ENCODE results near the gene BTBD17. TPM values are rescaled to one million over a fixed set of nuclear protein-coding genes. Genes with fewer than 3 reads are reported as not detected.

The BTBD17 gene
- total RNA-seq, 1 donor from 2014 or later, result not detected

DNA sequence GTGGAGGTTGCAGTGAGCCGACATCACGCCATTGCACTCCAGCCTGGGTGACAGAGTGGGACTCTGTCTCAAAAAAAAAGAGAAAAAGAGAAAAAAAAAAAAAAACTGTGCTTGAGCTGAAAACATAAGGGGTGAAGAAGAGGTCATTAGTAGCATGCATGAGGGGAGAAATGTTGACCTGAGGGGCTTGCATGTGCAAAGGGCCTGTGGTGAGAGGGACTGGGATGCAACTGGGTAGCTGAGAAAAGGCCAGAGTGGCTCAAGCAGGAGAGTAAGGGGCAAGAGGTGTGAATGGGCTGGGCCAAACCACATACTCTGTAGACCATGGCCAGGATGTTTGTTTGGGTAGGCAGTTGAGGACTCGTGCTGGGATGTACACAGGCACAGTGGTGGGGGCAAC, 32.3 kb downstream of the BTBD17 start:
- no peak for DNase-seq (ENCODE audit: low read depth)
- TF ChIP-seq, protein P1, sequence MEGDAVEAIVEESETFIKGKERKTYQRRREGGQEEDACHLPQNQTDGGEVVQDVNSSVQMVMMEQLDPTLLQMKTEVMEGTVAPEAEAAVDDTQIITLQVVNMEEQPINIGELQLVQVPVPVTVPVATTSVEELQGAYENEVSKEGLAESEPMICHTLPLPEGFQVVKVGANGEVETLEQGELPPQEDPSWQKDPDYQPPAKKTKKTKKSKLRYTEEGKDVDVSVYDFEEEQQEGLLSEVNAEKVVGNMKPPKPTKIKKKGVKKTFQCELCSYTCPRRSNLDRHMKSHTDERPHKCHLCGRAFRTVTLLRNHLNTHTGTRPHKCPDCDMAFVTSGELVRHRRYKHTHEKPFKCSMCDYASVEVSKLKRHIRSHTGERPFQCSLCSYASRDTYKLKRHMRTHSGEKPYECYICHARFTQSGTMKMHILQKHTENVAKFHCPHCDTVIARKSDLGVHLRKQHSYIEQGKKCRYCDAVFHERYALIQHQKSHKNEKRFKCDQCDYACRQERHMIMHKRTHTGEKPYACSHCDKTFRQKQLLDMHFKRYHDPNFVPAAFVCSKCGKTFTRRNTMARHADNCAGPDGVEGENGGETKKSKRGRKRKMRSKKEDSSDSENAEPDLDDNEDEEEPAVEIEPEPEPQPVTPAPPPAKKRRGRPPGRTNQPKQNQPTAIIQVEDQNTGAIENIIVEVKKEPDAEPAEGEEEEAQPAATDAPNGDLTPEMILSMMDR (IDR thresholded peaks at IDR 0.05; ENCODE audit: insufficient read depth, low read length, severe bottlenecking), result no peak
- no peak for FAIRE-seq
- Histone ChIP-seq H3K27me3 (ENCODE audit: control insufficient read depth, insufficient read depth, low read length) (peaks cover 3% of the 10 kb centered on the region), H3K36me3 (ENCODE audit: control insufficient read depth, insufficient read depth, low read length) (no peaks in the 10 kb centered on the region), H3K4me3 (ENCODE audit: low read depth, low read length) (no peak overlapping the region)

GRCh38 chr17:74328487-74328886, 33.2 kb downstream of the BTBD17 start:
- FAIRE-seq, result no peak
- H3K4me3 ChIP-seq (ENCODE audit: low read depth, low read length), result no peak overlapping the region
- H3K27me3 ChIP-seq (ENCODE audit: control insufficient read depth, insufficient read depth, low read length), result peaks cover 3% of the 10 kb centered on the region
- no peaks in the 10 kb centered on the region for H3K36me3 ChIP-seq (ENCODE audit: control insufficient read depth, insufficient read depth, low read length)
- TF ChIP-seq, protein P1 (IDR thresholded peaks at IDR 0.05; ENCODE audit: insufficient read depth, low read length, severe bottlenecking), result no peak
- DNase-seq (ENCODE audit: low read depth), result no peak

DNA sequence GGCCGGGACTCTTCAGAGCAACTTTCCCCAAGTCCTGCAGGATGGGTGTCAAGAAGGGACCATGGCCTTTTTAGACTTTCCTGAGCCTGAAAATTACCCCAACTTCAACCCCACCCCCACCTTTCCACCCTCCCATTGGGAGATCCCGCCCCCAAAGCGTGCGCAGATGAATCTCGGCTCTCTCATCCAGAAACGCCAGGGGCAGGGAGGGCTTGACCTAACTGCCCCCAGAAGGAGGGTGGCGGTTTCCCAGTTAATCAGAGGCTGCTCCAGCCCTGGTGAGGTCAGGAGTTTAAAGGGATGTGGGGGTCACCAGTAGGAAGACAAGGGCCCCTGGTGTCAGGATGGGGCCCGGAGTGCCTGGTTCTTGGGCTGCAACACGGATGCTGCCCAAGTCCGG, 35.2 kb downstream of the BTBD17 start:
- no peaks in the 10 kb centered on the region for H3K36me3 ChIP-seq (ENCODE audit: control insufficient read depth, insufficient read depth, low read length)
- TF ChIP-seq, protein P1 (IDR thresholded peaks at IDR 0.05; ENCODE audit: insufficient read depth, low read length, severe bottlenecking), result no peak
- H3K27me3 ChIP-seq (ENCODE audit: control insufficient read depth, insufficient read depth, low read length), result peaks cover 6% of the 10 kb centered on the region
- DNase-seq (ENCODE audit: low read depth) (no peak), FAIRE-seq (no peak)
- no peak overlapping the region for H3K4me3 ChIP-seq (ENCODE audit: low read depth, low read length)

- no peaks in the 10 kb centered on the region for H3K36me3 ChIP-seq (ENCODE audit: control insufficient read depth, insufficient read depth, low read length)
- no peak for DNase-seq (ENCODE audit: low read depth)
- TF ChIP-seq, protein P1 (IDR thresholded peaks at IDR 0.05; ENCODE audit: insufficient read depth, low read length, severe bottlenecking), result no peak
- no peak for FAIRE-seq
- H3K4me3 ChIP-seq (ENCODE audit: low read depth, low read length), result no peak within 1 kb of the TSS
- H3K27me3 ChIP-seq (ENCODE audit: control insufficient read depth, insufficient read depth, low read length), result peaks cover 6% of the 10 kb centered on the region
Measured at GRCh38 chr17:74325743-74326379, 35.8 kb downstream of the BTBD17 start, which contains the start of gene KIF19. TSS of gene KIF19 (plus strand) at chr17:74326226. CDS start at chr17:74326350, 124 bp downstream.

- no peak overlapping the region for H3K4me3 ChIP-seq (ENCODE audit: low read depth, low read length)
- peaks cover 6% of the 10 kb centered on the region for H3K27me3 ChIP-seq (ENCODE audit: control insufficient read depth, insufficient read depth, low read length)
- DNase-seq (ENCODE audit: low read depth) (no peak), FAIRE-seq (no peak)
- H3K36me3 ChIP-seq (ENCODE audit: control insufficient read depth, insufficient read depth, low read length), result no peaks in the 10 kb centered on the region
- TF ChIP-seq, protein P1 (IDR thresholded peaks at IDR 0.05; ENCODE audit: insufficient read depth, low read length, severe bottlenecking), result no peak
Measured at GRCh38 chr17:74325376-74325742, 36.3 kb downstream of the BTBD17 start.

DNA sequence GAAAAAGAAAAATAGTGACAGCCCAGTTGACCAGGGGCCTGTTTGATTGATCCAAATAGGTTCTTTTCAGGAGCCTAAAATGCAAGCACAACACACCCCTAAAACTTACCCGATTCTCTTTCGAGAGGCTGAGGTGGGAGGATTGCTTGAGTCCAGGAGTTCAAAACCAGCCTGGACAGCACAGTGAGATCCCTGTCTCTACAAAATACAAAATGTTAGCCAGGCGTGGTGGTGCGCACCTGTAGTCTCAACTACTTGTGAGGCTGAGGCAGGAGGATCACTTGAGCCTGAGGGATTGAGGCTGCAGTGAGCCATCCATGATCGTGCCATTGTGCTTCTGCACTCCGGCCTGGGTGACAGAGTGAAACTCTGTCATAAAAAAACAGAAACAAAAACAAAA, 37.1 kb downstream of the BTBD17 start:
- peaks cover 6% of the 10 kb centered on the region for H3K27me3 ChIP-seq (ENCODE audit: control insufficient read depth, insufficient read depth, low read length)
- TF ChIP-seq, protein P1 (IDR thresholded peaks at IDR 0.05; ENCODE audit: insufficient read depth, low read length, severe bottlenecking), result no peak
- FAIRE-seq, result no peak
- no peak overlapping the region for H3K4me3 ChIP-seq (ENCODE audit: low read depth, low read length)
- DNase-seq (ENCODE audit: low read depth), result no peak
- no peaks in the 10 kb centered on the region for H3K36me3 ChIP-seq (ENCODE audit: control insufficient read depth, insufficient read depth, low read length)

Measured in bronchial epithelial cell (primary cell).